SK-N-SH treated with all-trans-retinoic acid at 6 μM for 48 hours (cell line): ENCODE measurements around the gene FBLN2.

Source experiments
- BACH2 ChIP-seq: fragments of 250-450 bp; sonication (Bioruptor Pico); IDR thresholded peaks from 2 replicates; pipeline ENCODE4 v1.9.0; 2021; ENCODE audit warnings: mild to moderate bottlenecking, borderline replicate concordance
- SNAI2 ChIP-seq: fragments of 250-450 bp; sonication (Bioruptor Pico); IDR thresholded peaks from 2 replicates; pipeline ENCODE4 v1.5.0; 2020; ENCODE audit warnings: mild to moderate bottlenecking, moderate library complexity
- TOX ChIP-seq: fragments of 250-450 bp; sonication (Bioruptor Pico); IDR thresholded peaks from 2 replicates; pipeline ENCODE4 v1.8.0; 2021; ENCODE audit warnings: mild to moderate bottlenecking, moderate library complexity, borderline replicate concordance
- ZC3H10 ChIP-seq: fragments of 250-450 bp; sonication (Bioruptor Pico); IDR thresholded peaks from 2 replicates; pipeline ENCODE4 v1.5.1; 2021; ENCODE audit warnings: mild to moderate bottlenecking, moderate library complexity
- ZFP3 ChIP-seq: fragments of 250-450 bp; sonication (Bioruptor Pico); IDR thresholded peaks from 2 replicates; pipeline ENCODE4 v1.5.0; 2020; ENCODE audit warnings: mild to moderate bottlenecking, moderate library complexity
- ZFP30 ChIP-seq: fragments of 450-650 bp; formaldehyde crosslinking; IDR thresholded peaks from 2 replicates; pipeline ENCODE4 v1.5.0; 2022; ENCODE audit warnings: mild to moderate bottlenecking, moderate library complexity

GRCh38 chr3:13532631-13533030 is 16.3 kb upstream of the FBLN2 start:
- TF ChIP-seq ZC3H10 (no peak), ZFP30 (CRISPR knock-in tag) (no peak), SNAI2 (CRISPR knock-in tag) (no peak), BACH2 (CRISPR knock-in tag) (no peak), ZFP3 (CRISPR knock-in tag) (no peak), TOX (no peak)
